Esophagus (tissue), 2 donors: ENCODE data around the gene AMIGO2. TPM values are rescaled to one million over a fixed set of nuclear protein-coding genes. Genes with fewer than 3 reads are reported as not detected.
"Not testable (repeated sequence)": the region's sequence is repeated elsewhere in the genome, so short reads cannot be mapped to it uniquely, and the experiment has no call there.

ENCODE experiments used
- H3K27ac ChIP-seq, 2 donors: one replicate each; pipeline ENCODE4 v1.5.1; 2013; ENCODE audit warnings: low read depth in 2 of 2, mild to moderate bottlenecking in 2 of 2, inconsistent platforms in 1 of 2, low read length in 1 of 2, moderate library complexity in 1 of 2
- H3K27me3 ChIP-seq, 2 donors: one replicate each; pipeline ENCODE4 v1.6.1; 2013; ENCODE audit warnings: low read length in 2 of 2, control low read depth in 1 of 2, mild to moderate bottlenecking in 1 of 2; ENCODE audit not compliant: insufficient read depth in 2 of 2, control insufficient read depth in 1 of 2
- H3K36me3 ChIP-seq, 2 donors: one replicate each; pipeline ENCODE4 v1.6.1; 2013; ENCODE audit warnings: low read length in 1 of 2; ENCODE audit not compliant: control insufficient read depth in 2 of 2, insufficient read depth in 2 of 2
- H3K4me1 ChIP-seq, 2 donors: one replicate each; pipeline ENCODE4 v1.6.1; 2013; ENCODE audit warnings: low read length in 1 of 2; ENCODE audit not compliant: control insufficient read depth in 2 of 2, insufficient read depth in 2 of 2
- H3K4me3 ChIP-seq, 2 donors: one replicate each; pipeline ENCODE4 v1.5.1; 2013; ENCODE audit warnings: low read length in 2 of 2, mild to moderate bottlenecking in 2 of 2, low read depth in 1 of 2, moderate library complexity in 1 of 2
- H3K9me3 ChIP-seq, 2 donors: one replicate each; pipeline ENCODE4 v1.6.1; 2013; ENCODE audit warnings: mild to moderate bottlenecking in 2 of 2, low read depth in 1 of 2, low read length in 1 of 2, moderate library complexity in 1 of 2; ENCODE audit not compliant: control insufficient read depth in 2 of 2, insufficient read depth in 1 of 2
- WGBS, 2 donors: extraction: QIAGEN DNeasy Blood & Tissue Kit; methylation state at CpG; one replicate each; pipeline ENCODE4 v1.1.7; 2013; 5-methylcytosine and 5-hydroxymethylcytosine counted together
- polyA plus RNA-seq, 2 donors: library from polyadenylated mRNA; stranded (reverse); fragments of 200-250 nt; gene quantifications; one replicate each; pipeline ENCODE4 v1.2.3, GENCODE V29; 2013
- donor health status: healthy with polysubstance abuse.
- donor health status: Bipolar disorder and iron deficiency.

Gene AMIGO2
- polyA plus RNA-seq, 2 donors: 1.5 to 2.2 TPM

DNA sequence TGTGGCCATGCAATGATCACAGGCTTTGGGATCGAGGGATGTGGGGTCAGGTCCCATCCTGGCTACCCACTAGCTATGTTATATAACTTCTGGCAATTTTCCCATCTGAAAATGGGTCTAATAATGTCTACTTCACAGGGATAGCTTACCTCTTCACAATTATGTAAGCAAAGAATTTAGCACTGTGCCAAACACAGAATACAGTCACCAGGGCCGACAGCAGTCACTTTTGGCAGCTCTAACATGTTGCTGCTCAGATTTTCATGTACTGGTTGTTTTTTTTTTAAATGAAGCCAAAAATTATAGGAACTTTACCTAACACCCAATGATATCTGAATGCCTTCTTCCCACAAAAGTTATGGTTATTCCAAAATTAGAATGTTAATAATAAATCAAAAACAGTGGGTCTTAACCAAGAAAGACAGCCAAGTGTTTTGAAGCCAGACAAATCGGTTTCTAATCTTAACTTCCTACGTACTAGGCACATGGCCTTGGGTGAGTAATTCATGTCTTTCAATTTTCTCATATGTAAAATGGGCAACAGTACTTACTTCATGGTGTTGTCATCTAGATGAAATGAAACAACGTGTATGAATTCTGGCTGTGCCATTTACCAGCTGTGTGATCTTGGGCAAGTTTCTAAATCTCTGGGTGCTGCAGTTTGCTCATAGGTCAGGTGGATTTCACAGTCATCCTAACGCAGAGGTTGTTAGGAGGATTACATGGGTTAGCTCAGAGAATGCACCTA is 13.3 kb downstream of the AMIGO2 start:
- H3K27me3 ChIP-seq: no peaks in the 10 kb centered on the region
- H3K4me1 ChIP-seq: no peaks in the 10 kb centered on the region
- no peaks in the 10 kb centered on the region for H3K9me3 ChIP-seq
- H3K36me3 ChIP-seq: no peaks in the 10 kb centered on the region
- H3K27ac ChIP-seq: no peak overlapping the region
- WGBS, 2 donors: 39 to 44% methylated on average over 6 of the region's 6 CpGs
- H3K4me3 ChIP-seq: no peak overlapping the region

GRCh38 chr12:47065546-47065945 is 14.2 kb downstream of the AMIGO2 start:
- no peaks in the 10 kb centered on the region for H3K9me3 ChIP-seq
- no peaks in the 10 kb centered on the region for H3K36me3 ChIP-seq
- no peaks in the 10 kb centered on the region for H3K27me3 ChIP-seq
- WGBS, 2 donors: 52 to 63% methylated on average over 1 of the region's 1 CpG
- no peak overlapping the region for H3K4me3 ChIP-seq
- no peak overlapping the region for H3K27ac ChIP-seq
- H3K4me1 ChIP-seq: no peaks in the 10 kb centered on the region

DNA sequence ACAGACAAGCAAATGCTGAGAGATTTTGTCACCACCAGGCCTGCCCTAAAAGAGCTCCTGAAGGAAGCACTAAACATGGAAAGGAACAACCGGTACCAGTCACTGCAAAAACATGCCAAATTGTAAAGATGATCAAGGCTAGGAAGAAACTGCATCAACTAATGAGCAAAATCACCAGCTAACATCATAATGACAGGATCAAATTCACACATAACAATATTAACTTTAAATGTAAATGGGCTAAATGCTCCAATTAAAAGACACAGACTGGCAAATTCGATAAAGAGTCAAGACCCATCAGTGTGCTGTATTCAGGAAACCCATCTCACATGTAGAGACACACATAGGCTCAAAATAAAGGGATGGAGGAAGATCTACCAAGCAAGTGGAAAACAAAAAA is 21.1 kb downstream of the AMIGO2 start:
- H3K4me3 ChIP-seq, H3K9me3 ChIP-seq, H3K27me3 ChIP-seq, H3K4me1 ChIP-seq, H3K36me3 ChIP-seq, H3K27ac ChIP-seq: not testable (repeated sequence)
- 85 to 100% methylated on average over 1 to 2 of the region's 2 CpGs for WGBS, 2 donors

- H3K4me1 ChIP-seq, H3K27ac ChIP-seq, H3K36me3 ChIP-seq, H3K27me3 ChIP-seq, H3K9me3 ChIP-seq, H3K4me3 ChIP-seq: not testable (repeated sequence)
- 88 to 91% methylated on average over 12 of the region's 12 CpGs for WGBS, 2 donors
These were observed 22.8 kb downstream of the AMIGO2 start for GRCh38 chr12:47056944-47057343.

GRCh38 chr12:47055856-47056255 is 23.9 kb downstream of the AMIGO2 start:
- WGBS, 2 donors: 60% methylated on average over 3 of the region's 3 CpGs
- not testable (repeated sequence) for H3K4me1 ChIP-seq, H3K36me3 ChIP-seq, H3K27ac ChIP-seq, H3K27me3 ChIP-seq, H3K9me3 ChIP-seq, H3K4me3 ChIP-seq

GRCh38 chr12:47054659-47055058 is 25.1 kb downstream of the AMIGO2 start:
- Histone ChIP-seq H3K4me1 (no peaks in the 10 kb centered on the region), H3K36me3 (no peaks in the 10 kb centered on the region), H3K27ac (no peak overlapping the region), H3K27me3 (no peaks in the 10 kb centered on the region), H3K4me3 (no peak overlapping the region), H3K9me3 (peaks cover 6% of the 10 kb centered on the region in 2 donors)
- WGBS, 2 donors: 87% methylated on average over 4 of the region's 4 CpGs

DNA sequence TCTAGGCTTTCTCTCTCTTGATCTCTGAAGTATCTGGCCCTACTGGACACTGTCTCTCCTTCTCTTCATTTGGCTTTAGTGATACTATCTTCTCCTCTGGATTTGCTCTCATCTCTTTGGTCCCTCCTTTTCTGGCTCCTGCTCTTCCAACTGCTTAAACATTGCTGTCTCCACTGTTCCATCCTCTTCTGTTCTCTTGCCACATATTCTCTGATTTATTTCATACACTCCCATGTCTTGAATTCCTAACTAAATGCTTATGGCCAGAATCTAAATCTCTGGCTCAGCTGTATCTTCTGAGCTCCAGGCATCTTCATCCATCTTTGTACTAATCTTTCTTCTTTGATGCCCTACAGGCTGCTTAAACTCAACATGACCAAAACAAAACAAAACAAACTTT is 25.8 kb downstream of the AMIGO2 start:
- H3K36me3 ChIP-seq: no peaks in the 10 kb centered on the region
- H3K27me3 ChIP-seq: no peaks in the 10 kb centered on the region
- no peak overlapping the region for H3K4me3 ChIP-seq
- H3K4me1 ChIP-seq: no peaks in the 10 kb centered on the region
- no peak overlapping the region for H3K27ac ChIP-seq
- H3K9me3 ChIP-seq: peaks cover 6% of the 10 kb centered on the region in 2 donors

- 74 to 85% methylated on average over 2 of the region's 2 CpGs for WGBS, 2 donors
These were observed 27.5 kb downstream of the AMIGO2 start for GRCh38 chr12:47052274-47052673.

GRCh38 chr12:47051291-47051690 is 28.5 kb downstream of the AMIGO2 start:
- H3K27me3 ChIP-seq, H3K36me3 ChIP-seq, H3K4me1 ChIP-seq, H3K9me3 ChIP-seq, H3K4me3 ChIP-seq, H3K27ac ChIP-seq: not testable (repeated sequence)
- WGBS, 2 donors: 86% methylated on average over 3 of the region's 3 CpGs

More at GRCh38 chr12:47052274-47052673, 27.5 kb downstream of the AMIGO2 start:
- H3K4me1 ChIP-seq: no peaks in the 10 kb centered on the region
- no peak overlapping the region for H3K4me3 ChIP-seq
- no peaks in the 10 kb centered on the region for H3K27me3 ChIP-seq
- no peak overlapping the region for H3K27ac ChIP-seq
- peaks cover 6% of the 10 kb centered on the region in 2 donors for H3K9me3 ChIP-seq
- no peaks in the 10 kb centered on the region for H3K36me3 ChIP-seq

GRCh38 chr12:47048541-47048940 is 31.2 kb downstream of the AMIGO2 start:
- H3K27ac ChIP-seq: no peak overlapping the region
- H3K4me3 ChIP-seq: no peak overlapping the region
- H3K4me1 ChIP-seq: no peaks in the 10 kb centered on the region
- no peaks in the 10 kb centered on the region for H3K27me3 ChIP-seq
- H3K36me3 ChIP-seq: no peaks in the 10 kb centered on the region
- H3K9me3 ChIP-seq: peaks cover 6% of the 10 kb centered on the region in 2 donors
